HG03095 (cell line): ENCODE measurements around the gene ZFX.
"Not testable (repeated sequence)": the region's sequence is repeated elsewhere in the genome, so short reads cannot be mapped to it uniquely, and the experiment has no call there.

ENCODE experiments used
- ATAC-seq: cut with Tn5 transposase; IDR thresholded peaks from one replicate; pipeline ENCODE4 v1.9.1; 2021; ENCODE audit warnings: moderate library complexity; ENCODE audit not compliant: unreplicated experiment

ZFX gene

DNA sequence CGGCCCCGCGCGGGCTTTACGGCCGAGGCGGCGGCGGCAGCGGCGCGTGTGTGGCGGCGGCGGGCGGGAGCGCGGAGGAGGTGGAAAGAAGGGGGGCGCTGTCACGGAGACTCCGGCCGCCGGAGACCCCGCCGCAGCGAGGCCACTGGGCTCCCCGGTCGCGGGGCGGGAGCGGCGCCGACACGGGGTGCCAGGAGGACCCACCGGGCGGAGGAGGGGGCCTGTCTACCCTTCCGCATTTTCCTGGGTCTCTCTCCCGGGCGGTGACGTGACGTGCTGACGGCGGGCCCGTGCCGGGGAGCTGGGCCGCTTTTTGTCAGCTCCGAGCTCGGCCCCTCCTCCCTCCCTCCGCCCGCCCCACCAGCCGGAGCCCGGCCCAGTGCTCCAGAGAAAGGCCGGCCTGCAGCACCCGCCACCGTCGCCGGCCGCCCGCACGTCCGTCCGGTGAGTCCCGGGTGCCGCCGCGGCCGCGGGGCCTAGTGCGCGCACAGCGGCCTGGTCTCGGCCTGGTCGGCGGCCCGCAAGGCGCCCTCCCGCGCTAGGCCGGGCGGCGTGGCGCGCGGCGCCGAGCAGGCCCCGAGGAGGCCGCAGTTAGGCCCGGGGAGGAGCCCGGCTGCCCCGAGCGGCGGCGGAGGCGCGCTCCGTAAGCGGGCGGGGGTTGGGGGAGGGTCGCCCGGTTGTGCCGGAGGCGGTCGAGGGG, at the start of gene ZFX:
ZFX (plus strand) TSS at position 379 of the 700 bp plus-strand sequence. CDS start 23,014 bp downstream, outside the sequence.
- peak; percentile 29 for ATAC-seq

GRCh38 chrX:24100713-24101112, 48.8 kb upstream of the ZFX start:
- ATAC-seq = no peak

GRCh38 chrX:24110069-24110468, 39.5 kb upstream of the ZFX start:
- ATAC-seq = no peak

GRCh38 chrX:24113181-24113580, 36.3 kb upstream of the ZFX start:
- no peak for ATAC-seq

GRCh38 chrX:24117258-24117657, 32.3 kb upstream of the ZFX start:
- no peak for ATAC-seq

- no peak for ATAC-seq
These were observed 25.2 kb upstream of the ZFX start for GRCh38 chrX:24124244-24124799.

DNA sequence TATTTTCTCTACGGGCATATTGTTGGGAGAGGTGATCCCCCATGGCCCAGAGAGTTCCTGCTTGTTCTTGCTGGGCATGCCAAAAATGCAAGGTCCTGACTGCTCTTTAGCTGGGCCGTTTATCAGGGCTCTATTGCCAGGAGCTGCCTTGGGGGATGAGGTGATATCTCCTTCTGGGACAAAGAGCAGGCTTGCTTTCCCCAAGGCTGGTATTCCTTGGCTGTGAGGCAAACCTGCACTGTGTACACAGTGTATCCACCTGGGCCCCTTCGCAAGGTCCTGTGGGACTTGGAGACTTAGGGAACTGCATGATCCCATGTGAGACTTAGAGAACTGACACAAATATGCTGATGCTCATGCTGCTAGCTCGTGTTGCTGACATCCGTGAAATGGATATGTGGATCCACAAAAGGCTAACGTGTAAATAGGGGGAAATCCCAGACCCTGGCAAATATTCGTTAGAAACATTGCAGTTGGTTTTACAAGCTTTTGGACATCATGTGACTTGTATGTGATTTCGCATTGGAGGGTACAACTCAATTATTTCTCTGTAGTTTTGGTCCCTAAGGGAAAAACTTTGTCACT, 24.4 kb upstream of the ZFX start:
- no peak for ATAC-seq

DNA sequence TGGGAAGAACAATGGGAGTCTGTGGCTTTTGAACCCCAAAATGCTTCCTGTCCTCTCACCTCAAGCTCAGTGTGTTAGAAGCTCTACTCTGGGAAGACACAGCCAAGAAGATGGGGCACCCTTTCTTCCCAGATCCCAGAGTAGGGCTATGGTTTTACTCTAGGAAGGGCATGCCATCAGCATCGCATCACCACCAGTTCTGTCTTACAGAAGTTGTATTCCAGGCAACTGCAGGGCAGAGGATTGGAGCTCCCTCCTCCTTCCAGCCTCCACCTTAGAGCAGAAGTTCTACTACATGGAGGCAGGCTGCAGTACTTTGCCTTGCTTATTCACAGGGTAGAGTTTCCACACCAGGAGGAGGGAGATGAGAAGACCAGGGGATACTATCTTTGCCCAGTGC, 18.1 kb upstream of the ZFX start:
- ATAC-seq = no peak

DNA sequence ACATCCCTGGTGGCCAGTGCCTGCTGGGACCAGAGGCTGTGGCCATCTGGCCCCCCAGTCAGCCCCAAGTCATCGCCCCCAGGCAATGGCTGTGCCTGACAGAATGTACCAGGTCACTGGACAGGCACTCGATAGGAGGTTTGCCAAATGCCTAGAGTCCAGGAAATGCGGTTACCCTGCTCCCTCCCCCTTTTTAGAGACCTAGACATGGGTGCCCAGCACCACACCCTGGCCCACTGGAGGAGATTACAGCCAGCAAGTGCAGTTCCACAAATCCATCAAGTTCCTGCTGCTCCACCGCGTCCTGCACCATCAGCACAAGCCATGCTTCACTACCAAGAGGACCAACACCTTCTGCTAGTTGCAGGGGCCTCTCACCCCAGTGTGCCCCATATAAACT, 16.2 kb upstream of the ZFX start:
- no peak for ATAC-seq

DNA sequence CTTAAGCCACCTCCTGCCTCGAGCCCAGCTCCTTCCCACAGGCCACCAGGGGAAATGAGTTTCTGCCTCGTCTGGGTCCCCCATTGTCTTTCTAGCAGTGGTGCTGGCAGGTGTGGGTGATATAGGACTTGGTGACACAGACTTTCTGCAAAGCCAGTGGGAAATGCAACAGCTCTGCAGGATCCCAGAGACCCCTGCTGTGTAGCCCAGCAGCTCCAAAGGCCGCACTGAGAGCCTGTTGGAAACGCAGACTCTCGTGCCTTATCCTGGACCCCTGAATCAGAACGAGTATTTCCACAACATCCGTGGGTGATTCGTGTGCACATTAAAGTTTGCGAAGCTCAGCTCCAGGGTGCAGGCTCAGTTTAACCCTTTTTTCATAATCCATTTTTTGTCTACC, 13.8 kb upstream of the ZFX start:
- ATAC-seq = not testable (repeated sequence)

DNA sequence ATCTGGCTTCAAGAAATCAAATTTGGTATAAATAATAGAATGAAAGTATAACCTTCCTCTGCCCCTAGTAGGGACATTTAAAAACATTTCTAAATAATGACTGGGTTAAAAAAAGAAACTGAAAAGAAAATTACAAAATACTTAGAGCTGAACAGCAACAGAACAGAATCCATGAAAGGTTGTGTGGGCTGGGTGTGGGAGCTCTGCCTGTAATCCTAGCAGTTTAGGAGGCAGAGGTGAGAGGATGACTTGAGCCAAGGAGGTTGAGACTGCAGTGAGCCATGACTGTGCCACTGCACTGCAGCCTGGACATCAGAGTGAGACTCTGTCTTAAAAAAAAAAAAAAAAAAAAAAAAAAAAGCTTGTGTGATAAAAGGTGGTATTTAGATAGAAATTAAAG, 12.3 kb upstream of the ZFX start:
- ATAC-seq = no peak

DNA sequence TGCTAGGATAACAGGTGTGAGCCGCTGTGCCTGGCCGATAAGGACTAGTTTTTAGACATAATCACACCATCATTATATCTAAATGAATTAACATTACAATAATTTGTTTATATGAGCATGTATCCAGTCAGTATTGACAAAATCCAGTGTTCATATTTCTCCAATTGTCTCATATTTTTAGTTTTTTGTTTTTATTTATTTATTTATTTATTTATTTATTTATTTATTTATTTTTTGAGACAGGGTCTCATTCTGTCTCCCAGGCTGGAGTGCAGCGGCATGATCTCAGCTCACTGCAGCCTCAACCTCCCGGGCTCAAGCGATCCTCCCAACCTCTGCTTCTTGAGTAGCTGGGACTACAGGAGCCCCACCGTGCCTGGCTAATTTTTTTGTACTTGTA, 5.5 kb upstream of the ZFX start:
- ATAC-seq = not testable (repeated sequence)

- no peak for ATAC-seq
These were observed 5.0 kb upstream of the ZFX start for GRCh38 chrX:24144528-24144927.

DNA sequence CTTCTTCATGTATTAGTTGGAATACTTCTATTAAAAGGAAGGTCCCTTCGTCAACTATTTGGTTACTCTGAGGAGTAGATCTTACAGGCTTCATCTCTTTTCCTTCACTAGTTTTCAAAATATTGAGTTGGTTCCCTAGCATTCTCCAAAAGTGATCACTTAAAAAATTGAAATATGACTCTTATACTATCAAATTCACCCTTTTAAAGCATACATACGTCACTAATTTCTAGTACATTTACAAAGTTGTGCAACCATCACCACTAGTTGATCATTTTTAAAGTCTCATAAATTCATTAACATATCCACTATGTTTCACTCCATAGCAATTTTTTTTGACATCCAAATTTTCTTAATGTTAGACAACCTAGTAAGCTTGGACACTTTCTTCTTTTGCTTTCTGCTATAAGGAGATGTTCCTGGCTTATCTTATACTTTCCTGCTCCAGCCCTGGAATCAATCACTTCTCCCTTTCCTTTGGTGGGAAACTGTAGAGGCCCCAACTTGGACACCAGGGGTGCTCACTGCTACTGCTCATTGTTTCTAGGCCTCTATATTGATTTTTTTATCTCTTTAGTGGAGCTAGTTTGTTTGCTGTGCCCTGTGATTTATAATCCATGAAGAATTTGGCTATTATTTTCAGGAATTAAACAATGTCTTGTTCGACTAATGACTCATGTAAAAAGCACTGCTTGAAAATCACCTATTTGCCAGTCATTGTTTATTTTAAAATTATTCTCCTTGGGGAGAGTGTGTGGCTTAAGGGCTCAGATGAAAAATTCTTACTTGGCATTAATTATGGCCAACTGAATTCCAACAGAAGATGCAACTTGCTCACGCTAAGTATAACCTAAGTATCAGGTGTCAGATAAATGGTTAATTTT, 4.0 kb upstream of the ZFX start:
- ATAC-seq = no peak

- no peak for ATAC-seq
These were observed 3.1 kb upstream of the ZFX start for GRCh38 chrX:24146283-24146949.

DNA sequence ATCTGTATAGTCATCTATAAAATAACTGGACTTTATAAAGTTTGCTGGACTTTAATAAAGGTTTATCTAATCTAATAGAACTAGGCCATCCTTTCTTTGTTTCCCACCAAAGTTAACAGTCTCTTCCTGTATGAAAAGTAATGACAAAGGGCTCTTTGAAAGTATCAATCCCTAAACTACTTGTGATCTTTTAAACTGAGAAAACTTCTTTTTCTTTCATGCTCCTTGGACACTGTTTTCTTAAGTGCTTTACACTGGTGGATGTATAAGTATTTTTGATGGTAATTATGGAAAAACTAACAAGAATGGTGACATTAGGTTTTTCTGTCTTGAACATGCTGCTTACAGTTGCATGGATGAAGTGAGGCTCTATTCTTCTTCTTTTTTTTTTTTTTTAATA, 2.4 kb upstream of the ZFX start:
- ATAC-seq = no peak

DNA sequence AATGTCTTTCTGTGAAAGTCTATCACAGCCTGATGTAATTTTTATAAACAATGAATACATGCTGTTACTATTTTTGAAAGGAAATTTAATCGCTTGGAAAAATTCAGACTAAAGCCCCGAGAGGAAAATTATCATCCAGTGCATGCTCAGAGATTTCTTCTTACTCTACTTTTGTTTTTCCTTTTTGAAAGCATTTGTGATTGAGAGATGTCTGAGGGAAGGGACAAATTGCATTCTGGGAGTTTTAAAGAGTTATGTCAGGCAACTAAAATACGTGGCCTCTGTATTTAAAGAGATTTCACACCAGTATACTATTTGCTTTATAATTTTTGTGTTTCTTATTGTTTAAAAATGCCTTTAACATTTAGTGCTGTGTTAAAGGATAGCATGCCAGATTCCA, 1.4 kb upstream of the ZFX start:
- no peak for ATAC-seq

DNA sequence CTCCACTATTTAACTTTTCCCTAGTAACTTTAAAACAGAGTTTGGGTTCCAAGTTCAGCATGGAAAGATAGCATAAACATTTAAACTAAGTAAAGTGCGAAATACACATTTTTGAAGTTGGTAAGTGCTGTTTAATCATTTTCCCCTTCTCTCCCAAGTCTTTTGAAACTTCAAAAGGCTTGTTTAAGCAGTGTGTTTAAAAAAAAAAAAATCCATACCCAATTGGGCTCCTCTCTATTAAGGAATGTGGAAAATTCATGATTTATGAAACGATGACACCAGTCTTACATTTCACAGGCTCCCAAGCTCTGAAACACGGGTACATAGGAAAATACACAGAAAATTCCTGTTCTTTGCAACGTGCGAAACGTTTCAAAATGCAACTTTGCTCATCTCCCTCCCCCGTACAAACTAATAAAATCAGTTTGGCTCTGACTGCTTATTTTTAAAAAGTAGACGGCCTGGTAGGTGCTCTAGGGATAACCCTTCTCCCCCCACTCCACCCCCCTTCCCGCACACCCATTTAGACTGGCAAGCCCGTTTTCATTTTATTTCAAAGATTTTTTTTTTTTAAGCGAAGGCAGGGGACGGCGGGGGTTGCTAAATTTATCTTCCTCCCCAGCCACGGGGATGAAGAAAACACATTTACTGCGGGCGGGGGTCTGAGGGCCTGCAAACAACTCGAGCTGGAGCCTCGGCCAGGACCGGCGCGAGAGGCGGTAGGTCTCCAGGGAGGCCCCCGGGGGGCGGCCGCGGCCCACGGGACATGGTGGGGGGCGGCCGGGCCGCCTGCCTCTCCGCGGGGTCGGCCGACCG, 786 bp upstream of the ZFX start:
- ATAC-seq = no peak

- peak; percentile 72 for ATAC-seq
These were observed 692 bp downstream of the ZFX start for GRCh38 chrX:24150051-24150790.

DNA sequence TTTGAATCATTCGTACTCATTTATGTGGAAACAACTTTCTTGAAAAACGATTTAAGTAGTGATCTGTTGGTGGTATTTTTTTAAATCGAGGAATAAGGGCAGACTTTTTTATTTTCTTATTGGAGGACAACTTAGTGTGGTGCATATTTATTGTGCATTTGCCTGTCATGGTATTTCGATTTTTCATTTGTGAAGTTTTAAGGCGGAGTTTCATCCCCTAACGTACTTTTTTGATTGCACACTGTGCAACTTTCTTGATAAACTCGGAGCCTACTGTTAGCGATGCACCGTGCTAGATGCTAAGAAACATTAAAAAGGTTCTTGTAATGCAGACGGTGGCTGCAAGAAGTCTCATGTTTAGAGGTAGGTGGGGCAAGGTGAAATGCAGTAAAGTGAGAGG, 1.4 kb downstream of the ZFX start:
- no peak for ATAC-seq
